Prostate gland (tissue), 2 donors: ENCODE measurements around the gene PDE4D. TPM values are rescaled to one million over a fixed set of nuclear protein-coding genes. Genes with fewer than 3 reads are reported as not detected.

Experiments used
- DNase-seq: peaks from one replicate; pipeline ENCODE4 v3.0.0-alpha.2; 2019; ENCODE audit warnings: low spot score
- H3K27ac ChIP-seq, 2 donors: fragments of 200-600 bp; sonication (generic); 2 replicates each; pipeline ENCODE4 v1.5.1; 2017 to 2019
- H3K27me3 ChIP-seq: fragments of 200-600 bp; sonication (generic); replicated peaks from 2 replicates; pipeline ENCODE4 v1.5.1; 2019; ENCODE audit not compliant: insufficient read depth
- H3K36me3 ChIP-seq, 2 donors: fragments of 200-600 bp; sonication (generic); 1 replicate in 1 of 2; 2 replicates in 1 of 2; pipeline versions ENCODE4 v1.5.1 to v1.8.1; 2017 to 2019
- H3K4me1 ChIP-seq: fragments of 200-600 bp; sonication (generic); replicated peaks from 2 replicates; pipeline ENCODE4 v1.5.1; 2019
- H3K4me3 ChIP-seq, 2 donors: fragments of 200-600 bp; sonication (generic); 2 replicates each; pipeline ENCODE4 v1.5.1; 2017 to 2019
- H3K9me3 ChIP-seq: fragments of 200-600 bp; sonication (generic); 2 replicates; pipeline ENCODE4 v1.5.1; 2017
- POLR2A ChIP-seq: fragments of 450-650 bp; IDR thresholded peaks from one replicate; pipeline ENCODE4 v1.6.1; 2016; ENCODE audit warnings: antibody characterized with exemption, mild to moderate bottlenecking
- POLR2AphosphoS5 ChIP-seq: sonication (generic); formaldehyde crosslinking; IDR thresholded peaks from one replicate; pipeline ENCODE4 v1.6.1; 2017; ENCODE audit warnings: antibody characterized with exemption
- WGBS: methylation state at CpG from one replicate; pipeline ENCODE4 v1.1.5; 2018; 5-methylcytosine and 5-hydroxymethylcytosine counted together
- intact Hi-C: fragments of 100-400 bp; cut with DNase I; formaldehyde crosslinking; loops from one replicate; pipeline ENCODE4 v1.14.2; 2022
- total RNA-seq, 2 donors: library from RNA; depleted of rRNA; stranded (reverse); fragments of >200 nt; gene quantifications; one replicate each; pipeline ENCODE4 v1.1.0, GENCODE V29; 2016
- TF ChIP-seq, protein P1 (sequence below), 4 experiments: fragments of 200-600 bp in 2 of 4; fragments of 450-650 bp in 2 of 4; sonication (generic) in 2 of 4; IDR thresholded peaks; 1 replicate in 3 of 4; 2 replicates in 1 of 4; pipeline ENCODE4 v1.5.1; 2016 to 2019; ENCODE audit warnings: antibody characterized with exemption in 4 of 4, mild to moderate bottlenecking in 2 of 4, moderate library complexity in 2 of 4

The PDE4D gene
- total RNA-seq, 2 donors from 2014 or later = 64.2 to 75.6 TPM

DNA sequence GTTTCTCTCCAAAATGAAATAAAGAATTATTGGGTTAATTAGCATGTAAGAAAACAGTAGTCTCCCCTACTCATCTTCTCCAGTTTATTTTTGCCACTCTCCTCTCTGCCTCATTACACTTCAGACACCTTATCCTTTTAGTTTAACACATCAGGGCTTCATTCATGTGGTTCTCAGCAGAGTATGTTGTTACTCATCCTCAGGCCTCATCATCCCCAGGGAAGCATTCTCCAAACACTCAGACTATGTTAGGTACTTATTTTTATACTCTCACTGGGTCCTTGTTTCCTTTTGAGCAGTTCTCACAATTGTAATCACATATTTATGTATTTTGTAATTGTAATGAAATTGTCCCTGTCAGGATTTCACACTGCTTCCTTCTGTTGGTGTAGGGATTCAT is 470.5 kb downstream of the PDE4D start:
- H3K4me1 ChIP-seq = no peaks in the 10 kb centered on the region
- no peaks in the 10 kb centered on the region for H3K36me3 ChIP-seq
- H3K27me3 ChIP-seq = no peaks in the 10 kb centered on the region
- no peak overlapping the region for H3K27ac ChIP-seq
- intact Hi-C loops = no loop called here
- TF ChIP-seq, protein P1, sequence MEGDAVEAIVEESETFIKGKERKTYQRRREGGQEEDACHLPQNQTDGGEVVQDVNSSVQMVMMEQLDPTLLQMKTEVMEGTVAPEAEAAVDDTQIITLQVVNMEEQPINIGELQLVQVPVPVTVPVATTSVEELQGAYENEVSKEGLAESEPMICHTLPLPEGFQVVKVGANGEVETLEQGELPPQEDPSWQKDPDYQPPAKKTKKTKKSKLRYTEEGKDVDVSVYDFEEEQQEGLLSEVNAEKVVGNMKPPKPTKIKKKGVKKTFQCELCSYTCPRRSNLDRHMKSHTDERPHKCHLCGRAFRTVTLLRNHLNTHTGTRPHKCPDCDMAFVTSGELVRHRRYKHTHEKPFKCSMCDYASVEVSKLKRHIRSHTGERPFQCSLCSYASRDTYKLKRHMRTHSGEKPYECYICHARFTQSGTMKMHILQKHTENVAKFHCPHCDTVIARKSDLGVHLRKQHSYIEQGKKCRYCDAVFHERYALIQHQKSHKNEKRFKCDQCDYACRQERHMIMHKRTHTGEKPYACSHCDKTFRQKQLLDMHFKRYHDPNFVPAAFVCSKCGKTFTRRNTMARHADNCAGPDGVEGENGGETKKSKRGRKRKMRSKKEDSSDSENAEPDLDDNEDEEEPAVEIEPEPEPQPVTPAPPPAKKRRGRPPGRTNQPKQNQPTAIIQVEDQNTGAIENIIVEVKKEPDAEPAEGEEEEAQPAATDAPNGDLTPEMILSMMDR (IDR thresholded peaks at IDR 0.05) = no peak
- TF ChIP-seq POLR2A (no peak), POLR2AphosphoS5 (no peak)
- H3K9me3 ChIP-seq = no peaks in the 10 kb centered on the region
- DNase-seq = no peak
- H3K4me3 ChIP-seq = no peak overlapping the region

- WGBS = 66% methylated on average over 6 of the region's 6 CpGs
- DNase-seq = no peak
- Histone ChIP-seq H3K9me3 (no peaks in the 10 kb centered on the region), H3K4me1 (no peaks in the 10 kb centered on the region), H3K36me3 (no peaks in the 10 kb centered on the region), H3K4me3 (no peak overlapping the region), H3K27me3 (no peaks in the 10 kb centered on the region), H3K27ac (no peak overlapping the region)
- intact Hi-C loops = no loop called here
- TF ChIP-seq, protein P1 (IDR thresholded peaks at IDR 0.05) = no peak
- TF ChIP-seq POLR2A (no peak), POLR2AphosphoS5 (no peak)
Measured at GRCh38 chr5:59421986-59422941, 471.3 kb downstream of the PDE4D start.

GRCh38 chr5:59420596-59420995 is 472.9 kb downstream of the PDE4D start:
- DNase-seq = no peak
- H3K4me3 ChIP-seq = no peak overlapping the region
- TF ChIP-seq POLR2A (no peak), POLR2AphosphoS5 (no peak)
- TF ChIP-seq, protein P1 (IDR thresholded peaks at IDR 0.05) = no peak
- no peaks in the 10 kb centered on the region for H3K4me1 ChIP-seq
- no peaks in the 10 kb centered on the region for H3K27me3 ChIP-seq
- H3K9me3 ChIP-seq = no peaks in the 10 kb centered on the region
- 92% methylated on average over 7 of the region's 7 CpGs for WGBS
- no peaks in the 10 kb centered on the region for H3K36me3 ChIP-seq
- intact Hi-C loops = no loop called here
- no peak overlapping the region for H3K27ac ChIP-seq

DNA sequence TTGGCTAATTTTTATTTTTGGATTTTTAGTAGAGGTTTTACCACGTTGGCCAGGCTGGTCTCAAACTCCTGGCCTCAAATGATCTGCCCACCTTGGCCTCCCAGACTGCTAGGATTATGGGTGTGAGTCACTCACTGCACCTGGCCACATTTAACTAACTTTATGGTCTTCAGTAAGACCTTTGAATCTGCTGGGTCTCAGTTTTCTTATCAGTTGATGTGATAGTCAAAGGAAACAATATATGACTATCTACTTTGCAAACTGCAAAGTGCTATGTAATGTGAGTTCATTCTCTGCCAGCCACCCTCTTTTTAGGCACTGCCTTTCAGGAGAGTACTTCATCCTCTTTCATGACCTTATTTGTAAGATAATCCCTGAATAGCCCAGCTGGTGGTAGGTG is 474.7 kb downstream of the PDE4D start:
- no peak for DNase-seq
- WGBS = 71% methylated on average over 1 of the region's 1 CpG
- TF ChIP-seq, protein P1 (IDR thresholded peaks at IDR 0.05) = no peak
- TF ChIP-seq POLR2AphosphoS5 = no peak
- no peak for TF ChIP-seq POLR2A
- H3K27me3 ChIP-seq = no peaks in the 10 kb centered on the region
- H3K9me3 ChIP-seq = no peaks in the 10 kb centered on the region
- H3K36me3 ChIP-seq = no peaks in the 10 kb centered on the region
- intact Hi-C loops = no loop called here
- no peak overlapping the region for H3K27ac ChIP-seq
- no peaks in the 10 kb centered on the region for H3K4me1 ChIP-seq
- H3K4me3 ChIP-seq = no peak overlapping the region

DNA sequence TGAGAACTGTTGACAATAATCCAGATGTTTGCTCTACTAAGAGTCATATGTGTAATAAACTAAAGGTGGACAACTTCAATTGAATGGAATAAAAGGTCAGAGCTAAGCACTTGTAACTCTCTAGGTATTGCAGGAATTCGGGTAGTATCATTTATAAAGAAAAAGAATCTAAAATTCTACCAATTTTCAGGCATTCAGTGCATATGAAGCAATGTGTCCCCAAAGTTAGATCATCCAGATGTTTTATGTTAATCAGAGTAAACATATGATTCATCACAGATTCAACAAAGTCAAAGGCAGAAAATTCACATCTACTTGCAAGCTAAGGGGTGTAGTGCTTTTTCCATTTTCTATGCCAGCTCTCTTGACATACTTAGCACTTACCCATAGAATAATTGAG is 477.1 kb downstream of the PDE4D start:
- TF ChIP-seq, protein P1 (IDR thresholded peaks at IDR 0.05) = no peak
- TF ChIP-seq POLR2AphosphoS5 (no peak), POLR2A (no peak)
- Histone ChIP-seq H3K4me3 (no peak overlapping the region), H3K27ac (no peak overlapping the region), H3K4me1 (no peaks in the 10 kb centered on the region), H3K36me3 (no peaks in the 10 kb centered on the region), H3K9me3 (no peaks in the 10 kb centered on the region), H3K27me3 (no peaks in the 10 kb centered on the region)
- DNase-seq = no peak
- 80% methylated on average over 1 of the region's 1 CpG for WGBS
- intact Hi-C loops = no loop called here
